Keratinocyte (primary cell): ENCODE data around the gene AKR1C3.

Experiments
- CTCF ChIP-seq, 3 experiments: IDR thresholded peaks in 1 of 3; conservative IDR thresholded peaks in 1 of 3; optimal IDR thresholded peaks in 1 of 3; 2 replicates in 2 of 3; 3 replicates in 1 of 3; pipeline versions ENCODE3 to v1.5.1; 2011; ENCODE audit warnings: low read length in 3 of 3, mild to moderate bottlenecking in 3 of 3, moderate library complexity in 2 of 3, control low read depth in 1 of 3, inconsistent platforms in 1 of 3; ENCODE audit not compliant: insufficient read depth in 2 of 3; ENCODE audit errors: extremely low read depth in 1 of 3
- EZH2 ChIP-seq: IDR thresholded peaks from one replicate; pipeline ENCODE4 v1.6.1; 2012; ENCODE audit warnings: inconsistent platforms, mild to moderate bottlenecking, low read length, moderate library complexity

- TF ChIP-seq CTCF (optimal IDR thresholded peaks at IDR 0.05 in 1 of 3, IDR thresholded peaks at IDR 0.05 in 1 of 3, conservative IDR thresholded peaks at IDR 0.05 in 1 of 3; ENCODE audit: extremely low read depth in 1 of 3, insufficient read depth in 2 of 3, low read length in 3 of 3) (no peak), EZH2 (no peak)
Observed at GRCh38 chr10:5078547-5079180, 15.6 kb upstream of the AKR1C3 start.
